HCT116 (cell line): ENCODE data around the gene PRKCA. TPM values are rescaled to one million over a fixed set of nuclear protein-coding genes. Genes with fewer than 3 reads are reported as not detected.

Experiments
- ATAC-seq: fragments of 200-7000 bp; cut with Tn5 transposase; 2 replicates; pipeline ENCODE4 v1.9.1; 2020; ENCODE audit warnings: mild to moderate bottlenecking, moderate library complexity
- BruUV-seq: library from RNA; stranded (reverse); fragments of 400-500 nt; replicated peaks from 2 replicates; lab custom pipeline; 2021; lab: Mats Ljungman, UMichigan
- CTCF ChIA-PET: fragments of 300-600 bp; sonication (Branson Sonifier 250); formaldehyde crosslinking; loops from one replicate; lab custom pipeline; 2021; ENCODE audit warnings: antibody characterized with exemption; lab: Charles Lee
- POLR2A ChIA-PET: fragments of 300-600, 350-600 bp; sonication (Branson Sonifier 250); formaldehyde crosslinking; loops from one replicate; lab custom pipeline; 2021; ENCODE audit warnings: antibody characterized with exemption; lab: Charles Lee
- RAD21 ChIA-PET, 2 experiments: fragments of 300-600 bp; sonication (Branson Sonifier 250); formaldehyde crosslinking; loops; one replicate each; lab custom pipeline; 2023; ENCODE audit warnings: low total read pairs in 2 of 2; ENCODE audit not compliant: uncharacterized antibody in 2 of 2, unreplicated experiment in 2 of 2, low non-redundant PET in 1 of 2; lab: Charles Lee
- DNase-seq: peaks from one replicate; pipeline ENCODE4 v3.0.0-alpha.2; 2010; ENCODE audit warnings: low read depth, low spot score
- H2AFZ ChIP-seq: fragments of 200-600 bp; shearing (Covaris generic), sonication (generic); 2 replicates; pipeline ENCODE4 v1.6.1; 2017; ENCODE audit warnings: low read depth, mixed run types, mixed read lengths, antibody characterized with exemption, low read length; ENCODE audit not compliant: poor library complexity, severe bottlenecking
- H3K27ac ChIP-seq: 2 replicates; pipeline ENCODE4 v1.5.1; 2012; ENCODE audit warnings: low read depth, low read length
- H3K27me3 ChIP-seq: fragments of 200-600 bp; sonication (generic); 2 replicates; pipeline ENCODE4 v1.6.1; 2016; ENCODE audit warnings: mixed run types, low read length, mixed read lengths; ENCODE audit not compliant: insufficient read depth
- H3K36me3 ChIP-seq, 2 experiments: fragments of 200-500 bp in 1 of 2; fragments of 200-600 bp in 1 of 2; sonication (Bioruptor generic) in 1 of 2; sonication (generic) in 1 of 2; 2 replicates each; pipeline versions ENCODE4 v1.5.1 to v1.6.1; 2014 to 2016; ENCODE audit warnings: low read length in 2 of 2, inconsistent platforms in 1 of 2, mixed read lengths in 1 of 2, mixed run types in 1 of 2; ENCODE audit not compliant: insufficient read depth in 2 of 2, control insufficient read depth in 1 of 2
- H3K4me1 ChIP-seq, 2 experiments: fragments of 200-600 bp in 1 of 2; sonication (generic) in 1 of 2; 2 replicates each; pipeline versions ENCODE4 v1.5.1 to v1.6.1; 2012 to 2017; ENCODE audit warnings: low read length in 2 of 2, inconsistent platforms in 1 of 2, mild to moderate bottlenecking in 1 of 2, mixed read lengths in 1 of 2, mixed run types in 1 of 2, moderate library complexity in 1 of 2; ENCODE audit not compliant: insufficient read depth in 2 of 2, control insufficient read depth in 1 of 2
- H3K4me2 ChIP-seq: fragments of 200-600 bp; sonication (generic); 2 replicates; pipeline ENCODE4 v1.6.1; 2017; ENCODE audit warnings: mixed run types, low read length, mixed read lengths
- H3K4me3 ChIP-seq, 2 experiments: fragments of 200-600 bp in 1 of 2; sonication (generic) in 1 of 2; replicated peaks in 1 of 2; 2 replicates each; pipeline ENCODE4 v1.5.1; 2011 to 2016; ENCODE audit warnings: low read length in 2 of 2, control low read depth in 1 of 2, low read depth in 1 of 2, mild to moderate bottlenecking in 1 of 2, mixed read lengths in 1 of 2, mixed run types in 1 of 2
- H3K79me2 ChIP-seq: fragments of 200-600 bp; sonication (generic); 2 replicates; pipeline ENCODE4 v1.6.1; 2017; ENCODE audit warnings: mild to moderate bottlenecking, mixed run types, low read length, moderate library complexity, mixed read lengths; ENCODE audit not compliant: insufficient read depth
- H3K9ac ChIP-seq: fragments of 200-600 bp; sonication (generic); 2 replicates; pipeline ENCODE4 v1.6.1; 2016; ENCODE audit warnings: low read length, mixed read lengths
- H3K9me2 ChIP-seq: fragments of 200-600 bp; sonication (generic), shearing (Covaris generic); 2 replicates; pipeline ENCODE4 v1.6.1; 2017; ENCODE audit warnings: mixed run types, mild to moderate bottlenecking, moderate library complexity; ENCODE audit not compliant: insufficient read depth
- H3K9me3 ChIP-seq, 2 experiments: fragments of 200-500 bp in 1 of 2; fragments of 200-600 bp in 1 of 2; sonication (Bioruptor generic) in 1 of 2; sonication (generic) in 1 of 2; 2 replicates each; pipeline ENCODE4 v1.6.1; 2014 to 2017; ENCODE audit warnings: low read length in 2 of 2, mixed read lengths in 2 of 2, inconsistent platforms in 1 of 2, low read depth in 1 of 2, mild to moderate bottlenecking in 1 of 2, mixed run types in 1 of 2, moderate library complexity in 1 of 2; ENCODE audit not compliant: control insufficient read depth in 1 of 2, insufficient read depth in 1 of 2
- H4K20me1 ChIP-seq: fragments of 200-600 bp; sonication (generic), shearing (Covaris generic); 2 replicates; pipeline ENCODE4 v1.6.1; 2017; ENCODE audit warnings: mixed run types, mild to moderate bottlenecking, moderate library complexity; ENCODE audit not compliant: insufficient read depth
- FOSL1 ChIP-seq: IDR thresholded peaks from 2 replicates; pipeline ENCODE4 v1.6.1; 2012; ENCODE audit warnings: low read depth
- MAX ChIP-seq: IDR thresholded peaks from 2 replicates; pipeline ENCODE4 v1.6.1; 2012
- SIN3A ChIP-seq: IDR thresholded peaks from 2 replicates; pipeline ENCODE4 v1.6.1; 2012; ENCODE audit warnings: low read depth
- SP1 ChIP-seq: IDR thresholded peaks from 2 replicates; pipeline ENCODE4 v1.6.1; 2012; ENCODE audit warnings: low read depth
- YY1 ChIP-seq: IDR thresholded peaks from 2 replicates; pipeline ENCODE4 v1.6.1; 2011; ENCODE audit warnings: low read length, low read depth, moderate library complexity, mild to moderate bottlenecking; ENCODE audit not compliant: insufficient replicate concordance; ENCODE audit errors: extremely low read depth
- ZFX ChIP-seq: fragments of 450-650 bp; IDR thresholded peaks from 2 replicates; pipeline ENCODE4 v1.6.1; 2017
- ZNF274 ChIP-seq: fragments of 200-500 bp; sonication (Bioruptor generic); IDR thresholded peaks from 2 replicates; pipeline ENCODE4 v1.6.1; 2014; ENCODE audit warnings: mild to moderate bottlenecking, low read depth, low read length, inconsistent platforms
- intact Hi-C: fragments of 100-400 bp; cut with micrococcal nuclease; formaldehyde crosslinking; loops from 2 replicates; pipeline ENCODE4 v1.10.0; 2022
- total RNA-seq: library from RNA; stranded (reverse); gene quantifications from one replicate; pipeline ENCODE4 v1.2.1, GENCODE V29; 2021; ENCODE audit not compliant: unreplicated experiment
- TF ChIP-seq, protein P1 (sequence below): IDR thresholded peaks from 2 replicates; pipeline ENCODE4 v1.6.1; 2012; ENCODE audit warnings: low read depth

The PRKCA gene
- total RNA-seq, 1 experiment from 2014 or later = 18.8 TPM

DNA sequence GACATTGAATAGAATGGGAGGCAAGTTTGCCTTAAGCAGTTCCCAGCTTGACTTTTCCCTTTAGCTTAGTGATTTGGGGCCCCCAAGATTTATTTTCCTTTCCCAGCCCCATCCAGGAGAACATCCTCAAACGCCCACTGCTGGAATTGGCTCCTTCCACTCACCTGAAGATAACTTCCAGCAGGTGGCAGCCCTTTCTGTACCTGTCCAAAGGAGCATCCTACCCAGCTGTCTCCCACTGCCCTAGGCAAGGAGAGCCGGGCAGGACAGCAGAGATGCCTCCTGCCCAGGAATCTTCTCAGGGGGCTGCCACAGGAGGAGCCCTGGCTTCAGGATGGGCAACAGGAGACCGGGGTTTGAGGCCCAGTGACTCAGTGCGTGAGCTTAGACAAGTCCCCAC, 538.9 kb downstream of the PRKCA start (continued):
- TF ChIP-seq SIN3A (no peak), ZFX (no peak), MAX (no peak), FOSL1 (no peak)

GRCh38 chr17:66841744-66842143, 539.3 kb downstream of the PRKCA start:
- Histone ChIP-seq H3K27me3 (peaks cover 12% of the 10 kb centered on the region; the same call in 1 of the 2 replicates), H3K36me3 (no peaks in the 10 kb centered on the region), H3K79me2 (no peaks in the 10 kb centered on the region), H3K9ac (no peak overlapping the region), H3K4me1 (no peaks in the 10 kb centered on the region), H3K9me3 (no peaks in the 10 kb centered on the region), H3K9me2 (no peaks in the 10 kb centered on the region), H3K4me2 (no peak overlapping the region), H3K4me3 (no peak overlapping the region), H4K20me1 (no peaks in the 10 kb centered on the region), H2AFZ (no peak overlapping the region), H3K27ac (no peak overlapping the region)
- no TSS peak for BruUV-seq
- ChIA-PET CTCF (interaction anchor here (0.8 to 1.2 kb wide), 5 partner anchors 10 to 134 kb away, joined by 3 to 9 read pairs (median 3); no protein-coding TSS in a partner anchor), RAD21 (interaction anchor here in 1 of 2 experiments (1.4 kb wide), 1 partner anchor 134 kb away, joined by 4 read pairs; no protein-coding TSS in a partner anchor), POLR2A (no interaction called here)
- TF ChIP-seq, protein P1, sequence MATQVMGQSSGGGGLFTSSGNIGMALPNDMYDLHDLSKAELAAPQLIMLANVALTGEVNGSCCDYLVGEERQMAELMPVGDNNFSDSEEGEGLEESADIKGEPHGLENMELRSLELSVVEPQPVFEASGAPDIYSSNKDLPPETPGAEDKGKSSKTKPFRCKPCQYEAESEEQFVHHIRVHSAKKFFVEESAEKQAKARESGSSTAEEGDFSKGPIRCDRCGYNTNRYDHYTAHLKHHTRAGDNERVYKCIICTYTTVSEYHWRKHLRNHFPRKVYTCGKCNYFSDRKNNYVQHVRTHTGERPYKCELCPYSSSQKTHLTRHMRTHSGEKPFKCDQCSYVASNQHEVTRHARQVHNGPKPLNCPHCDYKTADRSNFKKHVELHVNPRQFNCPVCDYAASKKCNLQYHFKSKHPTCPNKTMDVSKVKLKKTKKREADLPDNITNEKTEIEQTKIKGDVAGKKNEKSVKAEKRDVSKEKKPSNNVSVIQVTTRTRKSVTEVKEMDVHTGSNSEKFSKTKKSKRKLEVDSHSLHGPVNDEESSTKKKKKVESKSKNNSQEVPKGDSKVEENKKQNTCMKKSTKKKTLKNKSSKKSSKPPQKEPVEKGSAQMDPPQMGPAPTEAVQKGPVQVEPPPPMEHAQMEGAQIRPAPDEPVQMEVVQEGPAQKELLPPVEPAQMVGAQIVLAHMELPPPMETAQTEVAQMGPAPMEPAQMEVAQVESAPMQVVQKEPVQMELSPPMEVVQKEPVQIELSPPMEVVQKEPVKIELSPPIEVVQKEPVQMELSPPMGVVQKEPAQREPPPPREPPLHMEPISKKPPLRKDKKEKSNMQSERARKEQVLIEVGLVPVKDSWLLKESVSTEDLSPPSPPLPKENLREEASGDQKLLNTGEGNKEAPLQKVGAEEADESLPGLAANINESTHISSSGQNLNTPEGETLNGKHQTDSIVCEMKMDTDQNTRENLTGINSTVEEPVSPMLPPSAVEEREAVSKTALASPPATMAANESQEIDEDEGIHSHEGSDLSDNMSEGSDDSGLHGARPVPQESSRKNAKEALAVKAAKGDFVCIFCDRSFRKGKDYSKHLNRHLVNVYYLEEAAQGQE = no peak
- TF ChIP-seq SP1 (no peak), YY1 (no peak), ZNF274 (no peak)
- ATAC-seq (no peak; the same call in 1 of the 2 replicates), DNase-seq (no peak)
- intact Hi-C loops = loop anchor here (1.0 kb wide), 1 partner anchor 134 kb away; no protein-coding TSS in a partner anchor
